Measurements from ENCODE around the gene C6orf15. TPM values are rescaled to one million over a fixed set of nuclear protein-coding genes. Genes with fewer than 3 reads are reported as not detected.

C6orf15 gene
- total and polyA plus RNA-seq, 4 donors, result not detected

DNA sequence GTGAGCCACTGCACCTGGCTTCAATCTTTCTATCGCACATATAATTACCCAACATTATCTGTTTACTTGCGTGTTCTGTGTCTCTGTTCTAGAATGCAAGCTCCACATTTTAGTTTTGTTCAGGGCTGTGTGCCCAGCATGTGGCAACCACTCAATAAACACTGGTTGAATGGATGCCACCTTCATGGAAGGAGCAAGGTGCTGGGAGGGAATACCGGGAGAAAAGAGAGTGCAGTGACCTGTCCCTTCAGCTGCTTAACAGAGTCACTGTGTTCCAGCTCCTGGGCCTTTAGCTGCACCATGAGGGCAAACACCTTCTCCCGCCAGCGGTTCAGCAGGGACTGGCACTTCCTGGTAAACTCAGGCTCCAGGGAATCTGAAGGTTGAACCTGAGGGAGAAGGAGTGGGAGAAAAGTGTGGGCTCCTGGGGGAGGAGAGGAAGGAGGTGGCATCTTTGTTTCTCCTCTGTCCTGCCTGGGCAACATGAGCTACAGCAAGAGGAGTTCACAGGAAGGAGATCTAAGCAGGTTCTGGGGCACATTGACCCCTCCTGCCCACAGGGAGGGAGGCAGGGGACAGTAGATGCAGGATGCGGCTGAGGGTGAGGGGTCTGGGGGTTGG is 37.6 kb upstream of the C6orf15 start:
- Histone ChIP-seq H3K36me3 (ENCODE audit: control insufficient read depth in 4 of 4, insufficient read depth in 3 of 4, low read depth in 1 of 4, low read length in 3 of 4) (peaks cover 0 to 4% (median 3%) of the 10 kb centered on the region in 4 donors), H3K4me3 (ENCODE audit: low read depth in 1 of 3, low read length in 3 of 3) (no peak overlapping the region), H3K9ac (ENCODE audit: low read depth in 1 of 2, low read length in 2 of 2) (no peak overlapping the region), H3K9me3 (ENCODE audit: control insufficient read depth in 4 of 4, low read length in 3 of 4) (no peaks in the 10 kb centered on the region), H3K27me3 (ENCODE audit: control insufficient read depth in 4 of 4, insufficient read depth in 4 of 4, low read length in 3 of 4) (no peaks in the 10 kb centered on the region), H3K4me1 (ENCODE audit: control insufficient read depth in 4 of 4, insufficient read depth in 4 of 4, low read length in 3 of 4) (peaks cover 0 to 11% (median 6%) of the 10 kb centered on the region in 4 donors), H3K27ac (ENCODE audit: low read depth in 1 of 2, low read length in 2 of 2) (peak overlapping the region in 1 of 2 donors; percentile 38)
- WGBS, result 50% methylated on average over 6 of the region's 6 CpGs
- no peak for DNase-seq (ENCODE audit: low spot score)
- peak; percentile 58 to 73 for TF ChIP-seq HNF4A (conservative IDR thresholded peaks at IDR 0.05)
- TF ChIP-seq, protein P1, sequence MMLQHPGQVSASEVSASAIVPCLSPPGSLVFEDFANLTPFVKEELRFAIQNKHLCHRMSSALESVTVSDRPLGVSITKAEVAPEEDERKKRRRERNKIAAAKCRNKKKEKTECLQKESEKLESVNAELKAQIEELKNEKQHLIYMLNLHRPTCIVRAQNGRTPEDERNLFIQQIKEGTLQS (IDR thresholded peaks at IDR 0.05), result no peak
- TF ChIP-seq MAX (IDR thresholded peaks at IDR 0.05), result no peak
- peak in 1 of 2 donors; percentile 29 for TF ChIP-seq RAD21 (IDR thresholded peaks at IDR 0.05)
- peak; percentile 28 for TF ChIP-seq HNF4G (IDR thresholded peaks at IDR 0.05)
- TF ChIP-seq NR2F2 (IDR thresholded peaks at IDR 0.05), result no peak
- no peak for TF ChIP-seq CTCF (IDR thresholded peaks at IDR 0.05; ENCODE audit: low read depth, low read length, missing input control)
- peak; percentile 16 for TF ChIP-seq REST (IDR thresholded peaks at IDR 0.05)
- TF ChIP-seq EGR1 (IDR thresholded peaks at IDR 0.05; ENCODE audit: low read depth in 2 of 2), result no peak
- peak; percentile 79 for TF ChIP-seq SP1 (IDR thresholded peaks at IDR 0.05)
- TF ChIP-seq JUND (IDR thresholded peaks at IDR 0.05), result peak in 1 of 2 donors; percentile 52
- TF ChIP-seq YY1 (IDR thresholded peaks at IDR 0.05), result peak; percentile 72
- TF ChIP-seq FOXA2 (IDR thresholded peaks at IDR 0.05), result peak; percentile 64
- peak; percentile 57 for TF ChIP-seq FOXA1 (IDR thresholded peaks at IDR 0.05)
- no peak for TF ChIP-seq GABPA (IDR thresholded peaks at IDR 0.05 in 1 of 2, conservative IDR thresholded peaks at IDR 0.05 in 1 of 2)
- TF ChIP-seq RXRA (IDR thresholded peaks at IDR 0.05), result peak; percentile 80 to 87
- TF ChIP-seq, protein P2, sequence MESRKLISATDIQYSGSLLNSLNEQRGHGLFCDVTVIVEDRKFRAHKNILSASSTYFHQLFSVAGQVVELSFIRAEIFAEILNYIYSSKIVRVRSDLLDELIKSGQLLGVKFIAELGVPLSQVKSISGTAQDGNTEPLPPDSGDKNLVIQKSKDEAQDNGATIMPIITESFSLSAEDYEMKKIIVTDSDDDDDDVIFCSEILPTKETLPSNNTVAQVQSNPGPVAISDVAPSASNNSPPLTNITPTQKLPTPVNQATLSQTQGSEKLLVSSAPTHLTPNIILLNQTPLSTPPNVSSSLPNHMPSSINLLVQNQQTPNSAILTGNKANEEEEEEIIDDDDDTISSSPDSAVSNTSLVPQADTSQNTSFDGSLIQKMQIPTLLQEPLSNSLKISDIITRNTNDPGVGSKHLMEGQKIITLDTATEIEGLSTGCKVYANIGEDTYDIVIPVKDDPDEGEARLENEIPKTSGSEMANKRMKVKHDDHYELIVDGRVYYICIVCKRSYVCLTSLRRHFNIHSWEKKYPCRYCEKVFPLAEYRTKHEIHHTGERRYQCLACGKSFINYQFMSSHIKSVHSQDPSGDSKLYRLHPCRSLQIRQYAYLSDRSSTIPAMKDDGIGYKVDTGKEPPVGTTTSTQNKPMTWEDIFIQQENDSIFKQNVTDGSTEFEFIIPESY (IDR thresholded peaks at IDR 0.05), result no peak
- TF ChIP-seq TAF1 (conservative IDR thresholded peaks at IDR 0.05), result no peak
